HFFc6 (cell line): ENCODE measurements around the gene ACP1. TPM values are rescaled to one million over a fixed set of nuclear protein-coding genes. Genes with fewer than 3 reads are reported as not detected.

Experiments
- DNase-seq: peaks from one replicate; pipeline ENCODE4 v3.0.0-alpha.2; 2018
- H3K27ac Mint-ChIP-seq: 2 replicates; pipeline ENCODE4 v1.8.0; 2020; ENCODE audit warnings: mild to moderate bottlenecking, mixed read lengths
- H3K27me3 Mint-ChIP-seq: 2 replicates; pipeline ENCODE4 v1.8.0; 2021; ENCODE audit warnings: mild to moderate bottlenecking, moderate library complexity, mixed read lengths; ENCODE audit not compliant: insufficient read depth
- H3K36me3 Mint-ChIP-seq: 2 replicates; pipeline ENCODE4 v1.8.0; 2021; ENCODE audit warnings: low read depth, mixed read lengths
- H3K4me1 Mint-ChIP-seq: 2 replicates; pipeline ENCODE4 v1.8.0; 2020; ENCODE audit warnings: low read depth, mixed read lengths
- H3K4me3 Mint-ChIP-seq: 2 replicates; pipeline ENCODE4 v1.8.0; 2020; ENCODE audit warnings: mild to moderate bottlenecking, moderate library complexity, mixed read lengths
- H3K9me3 Mint-ChIP-seq: 2 replicates; pipeline ENCODE4 v1.8.0; 2020; ENCODE audit warnings: mild to moderate bottlenecking, mixed read lengths
- long read RNA-seq: library from polyadenylated mRNA; unstranded; transcript quantifications from one replicate; pipeline ENCODE4 v2.0.0, GENCODE V29; 2019
- total RNA-seq, 6 experiments: library from RNA; stranded (reverse); fragmentation: NEBNext Ultra II Directional; extraction: Animal tissue kit (Norgen Biotek cat#: 25700); gene quantifications; 2 replicates in 1 of 6; 3 replicates in 5 of 6; pipeline ENCODE4 v1.2.3, GENCODE V29; 2021
- TF ChIP-seq, protein P1 (sequence below): fragments of 200-600 bp; sonication (generic); IDR thresholded peaks from 2 replicates; pipeline ENCODE4 v1.5.0; 2021; ENCODE audit warnings: antibody characterized with exemption, mild to moderate bottlenecking

The ACP1 gene
- total RNA-seq = 10 to 100 TPM; 83.4 to 95.3 (median 89.2) TPM
- long read RNA-seq, transcript ACP1-209 (7 exons, 577 nt) = minor isoform, 20 of 157 reads
- long read RNA-seq, transcript ACP1-201 (6 exons, 1,549 nt) = major isoform, 80 of 157 reads
- long read RNA-seq, transcript ACP1-202 (6 exons, 1,552 nt) = minor isoform, 41 of 157 reads
- long read RNA-seq, partial matches to known transcripts = 9 of 157 reads
- long read RNA-seq, other reads (novel, unspliced or antisense) = 3 of 157 reads

DNA sequence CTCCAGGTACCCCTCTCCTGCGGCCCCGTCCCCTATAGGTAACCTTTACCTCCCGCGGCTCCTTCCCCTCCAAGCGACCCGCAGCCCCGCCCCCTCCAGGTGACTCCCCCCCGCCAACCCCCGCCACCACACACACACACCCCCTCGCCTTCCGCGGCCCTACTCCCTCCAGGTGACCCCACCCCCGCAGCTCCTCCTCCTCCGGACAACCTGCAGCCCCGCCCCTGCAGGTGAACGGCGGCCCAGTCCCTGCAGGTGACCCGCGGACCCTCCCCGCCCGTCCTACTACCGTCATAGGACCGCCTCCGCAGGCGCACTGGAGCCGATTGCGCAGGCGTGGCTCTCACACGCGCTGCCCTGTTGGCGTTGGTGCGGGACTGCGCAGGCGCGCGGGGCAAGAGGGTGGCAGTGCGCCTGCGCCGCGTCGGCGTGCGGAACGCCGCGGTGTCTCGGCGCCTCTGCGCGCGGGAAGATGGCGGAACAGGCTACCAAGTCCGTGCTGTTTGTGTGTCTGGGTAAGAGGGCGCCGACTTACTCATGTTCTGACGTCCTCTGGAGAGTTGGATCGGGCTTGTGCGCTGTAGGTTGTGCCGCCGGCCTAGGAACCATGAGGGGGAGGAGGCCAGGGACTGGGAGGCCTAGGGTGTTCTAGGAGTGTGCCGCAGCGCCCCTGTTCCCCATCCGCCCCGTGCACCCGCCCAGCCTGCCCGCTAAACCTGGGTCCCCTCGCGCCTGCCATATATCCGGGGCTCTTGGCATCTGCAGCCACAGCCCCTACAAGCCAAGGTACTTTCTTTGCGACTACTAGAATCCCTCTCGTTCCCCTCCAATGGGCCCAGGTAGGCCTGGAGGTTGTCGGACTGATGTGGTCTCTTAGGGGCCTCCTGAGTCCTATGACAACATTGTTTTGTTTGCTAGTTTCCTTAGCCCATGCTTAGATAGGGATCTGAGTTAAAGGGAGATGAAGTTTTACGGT, at the start of gene ACP1:
ACP1 (plus strand) TSS at position 455 of the 976 bp plus-strand sequence; CDS start at position 473, 18 bp downstream.
- Mint-ChIP-seq H3K27me3 (no peaks in the 10 kb centered on the region), H3K4me3 (peak within 1 kb of the TSS; percentile 97), H3K27ac (peak within 1 kb of the TSS; percentile 93), H3K9me3 (no peaks in the 10 kb centered on the region), H3K36me3 (peaks cover 29% of the 10 kb centered on the region), H3K4me1 (peaks cover 33% of the 10 kb centered on the region)
- TF ChIP-seq, protein P1, sequence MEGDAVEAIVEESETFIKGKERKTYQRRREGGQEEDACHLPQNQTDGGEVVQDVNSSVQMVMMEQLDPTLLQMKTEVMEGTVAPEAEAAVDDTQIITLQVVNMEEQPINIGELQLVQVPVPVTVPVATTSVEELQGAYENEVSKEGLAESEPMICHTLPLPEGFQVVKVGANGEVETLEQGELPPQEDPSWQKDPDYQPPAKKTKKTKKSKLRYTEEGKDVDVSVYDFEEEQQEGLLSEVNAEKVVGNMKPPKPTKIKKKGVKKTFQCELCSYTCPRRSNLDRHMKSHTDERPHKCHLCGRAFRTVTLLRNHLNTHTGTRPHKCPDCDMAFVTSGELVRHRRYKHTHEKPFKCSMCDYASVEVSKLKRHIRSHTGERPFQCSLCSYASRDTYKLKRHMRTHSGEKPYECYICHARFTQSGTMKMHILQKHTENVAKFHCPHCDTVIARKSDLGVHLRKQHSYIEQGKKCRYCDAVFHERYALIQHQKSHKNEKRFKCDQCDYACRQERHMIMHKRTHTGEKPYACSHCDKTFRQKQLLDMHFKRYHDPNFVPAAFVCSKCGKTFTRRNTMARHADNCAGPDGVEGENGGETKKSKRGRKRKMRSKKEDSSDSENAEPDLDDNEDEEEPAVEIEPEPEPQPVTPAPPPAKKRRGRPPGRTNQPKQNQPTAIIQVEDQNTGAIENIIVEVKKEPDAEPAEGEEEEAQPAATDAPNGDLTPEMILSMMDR = 0 out of 2 replicates have a peak, but pooled peaks have one; percentile 9
- DNase-seq = peak; percentile 87

DNA sequence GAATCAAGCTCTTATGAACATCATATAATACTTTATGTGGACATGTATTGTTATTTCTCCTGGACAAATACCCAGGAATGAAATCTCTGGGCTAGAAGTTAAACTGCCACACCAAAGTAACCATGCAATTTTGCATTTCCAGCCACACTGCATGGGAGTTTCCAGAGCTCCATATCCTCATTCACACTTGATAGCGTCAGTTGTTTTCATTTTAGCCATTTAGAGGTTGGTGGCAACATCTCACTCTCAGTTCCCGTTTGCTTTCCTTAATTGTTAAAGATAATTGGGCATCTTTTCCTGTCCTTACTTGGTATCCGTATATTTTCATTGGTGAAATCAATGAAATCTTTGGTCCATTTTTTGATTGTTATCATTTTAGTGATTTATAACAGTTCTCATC, 48.7 kb upstream of the ACP1 start:
- TF ChIP-seq, protein P1 = no peak
- Mint-ChIP-seq H3K27me3 (no peaks in the 10 kb centered on the region), H3K27ac (no peak overlapping the region), H3K9me3 (peaks cover 5% of the 10 kb centered on the region), H3K4me1 (peaks cover 5% of the 10 kb centered on the region; the same call in 1 of the 2 replicates), H3K36me3 (no peaks in the 10 kb centered on the region; the same call in 1 of the 2 replicates), H3K4me3 (no peak overlapping the region)
- DNase-seq = no peak

DNA sequence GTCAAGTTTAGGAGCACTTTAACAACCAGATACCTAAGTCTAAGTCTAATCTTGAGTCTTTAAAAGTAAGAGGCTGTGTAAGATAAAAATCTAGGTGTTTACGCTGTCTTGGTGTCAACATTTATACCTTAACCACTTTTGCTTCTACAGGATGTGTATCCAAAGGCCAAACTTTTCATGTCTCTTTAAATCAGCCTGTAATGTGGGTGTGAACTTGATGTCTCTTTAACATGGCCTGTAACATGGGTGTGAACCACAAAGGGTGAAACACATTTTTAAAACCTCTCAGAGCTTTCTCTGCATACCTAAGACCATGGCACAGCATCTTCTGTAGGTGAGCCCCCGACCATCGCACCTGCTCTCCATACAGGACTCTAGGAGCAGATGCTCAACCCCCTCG, 41.3 kb upstream of the ACP1 start:
- Mint-ChIP-seq H3K27ac (no peak overlapping the region), H3K4me1 (no peaks in the 10 kb centered on the region), H3K27me3 (no peaks in the 10 kb centered on the region), H3K36me3 (no peaks in the 10 kb centered on the region; the same call in 1 of the 2 replicates), H3K4me3 (no peak overlapping the region), H3K9me3 (no peaks in the 10 kb centered on the region)
- no peak for DNase-seq
- TF ChIP-seq, protein P1 = no peak

DNA sequence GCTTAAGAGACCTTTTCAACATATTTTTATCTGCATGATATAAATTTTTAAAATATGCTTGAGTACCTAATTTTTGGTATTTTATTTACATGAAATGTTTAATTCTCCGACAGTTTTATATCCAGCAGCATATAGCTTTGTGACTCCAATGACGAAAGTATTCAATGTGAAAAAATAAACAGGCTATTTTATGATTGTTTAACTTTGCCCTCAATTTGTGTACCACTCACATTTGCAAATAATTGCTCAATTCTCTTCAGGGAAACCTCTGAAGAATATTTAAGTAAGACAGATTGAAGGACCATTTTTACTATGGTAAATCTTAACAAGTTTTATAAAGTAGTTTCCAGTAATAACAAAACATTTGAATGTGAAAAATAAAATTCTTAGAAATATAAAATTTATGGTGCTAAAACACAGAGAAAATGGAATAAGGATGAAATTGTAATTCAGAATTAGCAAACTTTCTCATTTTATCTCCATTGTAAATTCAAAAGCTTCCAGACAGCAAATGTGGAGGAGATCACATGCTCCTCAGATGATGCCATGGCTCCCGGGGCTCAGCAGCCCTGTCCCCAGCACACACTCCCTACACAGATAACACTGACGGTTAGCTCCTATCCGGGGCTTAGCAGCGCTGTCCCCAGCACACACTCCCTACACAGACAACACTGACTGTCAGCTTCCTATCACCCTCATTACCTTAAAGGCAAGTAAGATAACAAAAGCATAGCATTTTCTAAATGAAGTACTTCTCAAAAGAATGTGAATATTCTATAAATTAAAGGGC, 40.6 kb upstream of the ACP1 start:
- no peak overlapping the region for H3K4me3 Mint-ChIP-seq
- no peak for DNase-seq
- no peaks in the 10 kb centered on the region for H3K27me3 Mint-ChIP-seq
- TF ChIP-seq, protein P1 = no peak
- H3K4me1 Mint-ChIP-seq = no peaks in the 10 kb centered on the region
- no peaks in the 10 kb centered on the region for H3K9me3 Mint-ChIP-seq
- no peaks in the 10 kb centered on the region; the same call in 1 of the 2 replicates for H3K36me3 Mint-ChIP-seq
- H3K27ac Mint-ChIP-seq = no peak overlapping the region

DNA sequence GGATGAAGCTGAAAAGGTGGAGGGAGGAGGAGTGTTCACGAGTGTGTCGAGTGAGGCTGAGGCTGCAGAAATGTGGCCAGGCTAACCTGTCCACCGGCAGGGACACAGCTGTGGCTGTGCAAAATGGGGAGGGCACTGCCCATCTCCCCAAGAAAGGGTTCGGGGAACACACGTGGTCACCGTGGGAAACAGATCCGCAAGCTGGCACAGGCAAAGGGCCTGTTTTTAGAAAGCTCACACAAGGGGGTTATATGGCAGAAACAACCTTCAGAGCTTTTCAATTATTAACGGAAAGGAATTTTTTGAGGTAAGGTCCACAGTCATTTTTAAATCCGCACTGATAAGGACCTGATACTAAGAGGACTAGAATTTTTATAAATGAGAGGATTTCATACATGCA, 36.6 kb upstream of the ACP1 start:
- no peak for DNase-seq
- no peaks in the 10 kb centered on the region; the same call in 1 of the 2 replicates for H3K27me3 Mint-ChIP-seq
- H3K9me3 Mint-ChIP-seq = no peaks in the 10 kb centered on the region
- no peak overlapping the region for H3K27ac Mint-ChIP-seq
- no peaks in the 10 kb centered on the region; the same call in 1 of the 2 replicates for H3K36me3 Mint-ChIP-seq
- no peaks in the 10 kb centered on the region for H3K4me1 Mint-ChIP-seq
- TF ChIP-seq, protein P1 = no peak
- H3K4me3 Mint-ChIP-seq = no peak overlapping the region
